H9 (cell line): Measurements from ENCODE around the gene MAPKAP1. TPM values are rescaled to one million over a fixed set of nuclear protein-coding genes. Genes with fewer than 3 reads are reported as not detected.

Experiments
- DNase-seq: peaks from one replicate; pipeline ENCODE4 v3.0.0-alpha.2; 2017
- H2AFZ ChIP-seq: one replicate; pipeline ENCODE4 v1.6.1; 2013; ENCODE audit warnings: mild to moderate bottlenecking, low read length, control low read depth, moderate library complexity
- H2AK5ac ChIP-seq: 2 replicates; pipeline ENCODE4 v1.6.1; 2013; ENCODE audit warnings: low read length, control low read depth, mixed read lengths; ENCODE audit not compliant: insufficient read length
- H2BK120ac ChIP-seq: one replicate; pipeline ENCODE4 v1.6.1; 2013; ENCODE audit warnings: low read depth, mild to moderate bottlenecking, low read length, control low read depth, inconsistent platforms; ENCODE audit not compliant: poor library complexity, severe bottlenecking
- H2BK12ac ChIP-seq: 2 replicates; pipeline ENCODE4 v1.6.1; 2013; ENCODE audit warnings: low read length, control low read depth, mixed read lengths, low read depth; ENCODE audit not compliant: insufficient read length
- H2BK15ac ChIP-seq: 2 replicates; pipeline ENCODE4 v1.6.1; 2013; ENCODE audit warnings: low read depth, low read length, control low read depth
- H2BK20ac ChIP-seq: one replicate; pipeline ENCODE4 v1.6.1; 2013; ENCODE audit warnings: low read depth, mild to moderate bottlenecking, low read length, control low read depth, inconsistent platforms; ENCODE audit not compliant: poor library complexity, severe bottlenecking
- H2BK5ac ChIP-seq: 2 replicates; pipeline ENCODE4 v1.6.1; 2013; ENCODE audit warnings: low read length, control low read depth, mixed read lengths; ENCODE audit not compliant: insufficient read length
- H3K14ac ChIP-seq: 2 replicates; pipeline ENCODE4 v1.6.1; 2013; ENCODE audit warnings: low read length, control low read depth; ENCODE audit not compliant: insufficient read depth
- H3K18ac ChIP-seq: 2 replicates; pipeline ENCODE4 v1.6.1; 2013; ENCODE audit warnings: low read depth, mild to moderate bottlenecking, mixed read lengths, low read length, control low read depth; ENCODE audit not compliant: insufficient read length
- H3K23ac ChIP-seq: 2 replicates; pipeline ENCODE4 v1.6.1; 2013; ENCODE audit warnings: low read length, control low read depth, mixed read lengths, low read depth; ENCODE audit not compliant: insufficient read length
- H3K23me2 ChIP-seq: 2 replicates; pipeline ENCODE4 v1.6.1; 2013; ENCODE audit warnings: low read depth, mild to moderate bottlenecking, mixed read lengths, low read length, control low read depth; ENCODE audit not compliant: insufficient read length, poor library complexity, severe bottlenecking
- H3K27ac ChIP-seq: 2 replicates; pipeline ENCODE4 v1.5.1; 2013; ENCODE audit warnings: low read length, control low read depth, mixed read lengths, low read depth; ENCODE audit not compliant: insufficient read length
- H3K27me3 ChIP-seq: 2 replicates; pipeline ENCODE4 v1.6.1; 2013; ENCODE audit warnings: low read length, control low read depth, inconsistent platforms; ENCODE audit not compliant: insufficient read depth
- H3K4ac ChIP-seq: 2 replicates; pipeline ENCODE4 v1.6.1; 2013; ENCODE audit warnings: low read depth, mild to moderate bottlenecking, control low read depth, inconsistent platforms, low read length, moderate library complexity
- H3K4me1 ChIP-seq: 2 replicates; pipeline ENCODE4 v1.6.1; 2013; ENCODE audit warnings: low read length, control low read depth, inconsistent platforms; ENCODE audit not compliant: insufficient read depth
- H3K4me2 ChIP-seq: 2 replicates; pipeline ENCODE4 v1.6.1; 2013; ENCODE audit warnings: low read length, control low read depth, mixed read lengths; ENCODE audit not compliant: insufficient read length, insufficient read depth
- H3K56ac ChIP-seq: 2 replicates; pipeline ENCODE4 v1.6.1; 2013; ENCODE audit warnings: low read depth, mild to moderate bottlenecking, mixed read lengths, low read length, control low read depth; ENCODE audit not compliant: insufficient read length
- H3K79me1 ChIP-seq: 2 replicates; pipeline ENCODE4 v1.6.1; 2013; ENCODE audit warnings: low read depth, mild to moderate bottlenecking, moderate library complexity, low read length, control low read depth, inconsistent platforms; ENCODE audit not compliant: insufficient read depth, poor library complexity, severe bottlenecking
- H3K79me2 ChIP-seq: 2 replicates; pipeline ENCODE4 v1.6.1; 2013; ENCODE audit warnings: low read length, control low read depth, inconsistent platforms; ENCODE audit not compliant: insufficient read depth
- H3K9ac ChIP-seq: 2 replicates; pipeline ENCODE4 v1.6.1; 2013; ENCODE audit warnings: low read length, control low read depth, mixed read lengths; ENCODE audit not compliant: insufficient read length; ENCODE audit errors: extremely low read depth
- H3K9me3 ChIP-seq: one replicate; pipeline ENCODE4 v1.6.1; 2013; ENCODE audit warnings: low read depth, low read length, inconsistent platforms; ENCODE audit not compliant: control insufficient read depth
- H3T11ph ChIP-seq: one replicate; pipeline ENCODE4 v1.6.1; 2013; ENCODE audit warnings: mild to moderate bottlenecking, low read length, control low read depth, inconsistent platforms
- H4K20me1 ChIP-seq: one replicate; pipeline ENCODE4 v1.6.1; 2013; ENCODE audit not compliant: control insufficient read depth, insufficient read length, insufficient read depth
- H4K5ac ChIP-seq: 2 replicates; pipeline ENCODE4 v1.6.1; 2013; ENCODE audit warnings: low read depth, mild to moderate bottlenecking, mixed read lengths, low read length, control low read depth; ENCODE audit not compliant: insufficient read length
- H4K8ac ChIP-seq: replicated peaks from 2 replicates; pipeline ENCODE4 v1.6.1; 2013; ENCODE audit warnings: low read length, control low read depth, mixed read lengths, low read depth; ENCODE audit not compliant: insufficient read length
- H4K91ac ChIP-seq: 2 replicates; pipeline ENCODE4 v1.6.1; 2013; ENCODE audit warnings: low read depth, mild to moderate bottlenecking, moderate library complexity, mixed read lengths, low read length, control low read depth; ENCODE audit not compliant: insufficient read length
- H3K27ac Mint-ChIP-seq, 3 experiments: 2 replicates in 2 of 3; 3 replicates in 1 of 3; pipeline ENCODE4 v1.8.0; 2020 to 2021; ENCODE audit warnings: mixed read lengths in 3 of 3, mild to moderate bottlenecking in 1 of 3, moderate library complexity in 1 of 3
- H3K27me3 Mint-ChIP-seq: 2 replicates; pipeline ENCODE4 v1.8.0; 2021; ENCODE audit warnings: low read depth, mild to moderate bottlenecking, moderate library complexity, mixed read lengths
- H3K36me3 Mint-ChIP-seq, 3 experiments: 2 replicates in 2 of 3; 3 replicates in 1 of 3; pipeline ENCODE4 v1.8.0; 2020 to 2021; ENCODE audit warnings: low read depth in 3 of 3, mixed read lengths in 3 of 3; ENCODE audit not compliant: insufficient read depth in 1 of 3
- H3K4me1 Mint-ChIP-seq, 2 experiments: 2 replicates each; pipeline ENCODE4 v1.8.0; 2020; ENCODE audit warnings: mixed read lengths in 2 of 2
- H3K4me3 Mint-ChIP-seq, 2 experiments: 2 replicates in 1 of 2; 3 replicates in 1 of 2; pipeline ENCODE4 v1.8.0; 2020 to 2021; ENCODE audit warnings: mild to moderate bottlenecking in 2 of 2, mixed read lengths in 2 of 2, moderate library complexity in 1 of 2
- H3K9me3 Mint-ChIP-seq, 2 experiments: 2 replicates in 1 of 2; 3 replicates in 1 of 2; pipeline ENCODE4 v1.8.0; 2020; ENCODE audit warnings: mild to moderate bottlenecking in 2 of 2, mixed read lengths in 2 of 2, moderate library complexity in 1 of 2
- CTCF ChIP-seq: fragments of 200-600 bp; sonication (generic); conservative IDR thresholded peaks from 3 replicates; pipeline ENCODE4 v1.8.0; 2021; ENCODE audit warnings: antibody characterized with exemption, mild to moderate bottlenecking
- whole genome bisulfite sequencing: extraction: QIAGEN DNeasy Blood & Tissue Kit; methylation state at CpG from one replicate; pipeline ENCODE4 v1.1.7; 2013; ENCODE audit warnings: missing lambda C conversion rate, low lambda C conversion rate, mixed read lengths; ENCODE audit not compliant: insufficient read length; ENCODE audit errors: extremely low coverage; 5-methylcytosine and 5-hydroxymethylcytosine counted together
- total RNA-seq: library from RNA; stranded (reverse); gene quantifications from 2 replicates; pipeline ENCODE4 v1.2.1, GENCODE V29; 2021

MAPKAP1 gene
- total RNA-seq, 1 experiment from 2014 or later: 97.0 TPM

- H3K9ac ChIP-seq: no peak overlapping the region
- no CpG with 5 or more reads among the region's 12 CpGs for WGBS
- no peak overlapping the region for H3K23ac ChIP-seq
- H2BK20ac ChIP-seq: no peak overlapping the region
- no peaks in the 10 kb centered on the region for H3K4me1 ChIP-seq
- H3K79me2 ChIP-seq: no peaks in the 10 kb centered on the region
- no peak for DNase-seq
- no peaks in the 10 kb centered on the region for H3K27me3 ChIP-seq
- no peak overlapping the region for H2AFZ ChIP-seq
- no peak overlapping the region for H3K4ac ChIP-seq
- H2BK12ac ChIP-seq: no peak overlapping the region
- H2AK5ac ChIP-seq: no peak overlapping the region
- H3K56ac ChIP-seq: no peak overlapping the region
- H4K91ac ChIP-seq: no peak overlapping the region
- H3K18ac ChIP-seq: no peak overlapping the region
- H4K20me1 ChIP-seq: no peaks in the 10 kb centered on the region
- H3K4me1 Mint-ChIP-seq: peaks cover 4 to 11% of the 10 kb centered on the region in 2 experiments
- H3K36me3 Mint-ChIP-seq: peaks cover 14 to 16% (median 15%) of the 10 kb centered on the region in 3 experiments
- H3K4me3 Mint-ChIP-seq: no peak overlapping the region
- H4K8ac ChIP-seq: no peak overlapping the region
- no peaks in the 10 kb centered on the region for H3K9me3 ChIP-seq
- H4K5ac ChIP-seq: no peak overlapping the region
- no peak overlapping the region for H3T11ph ChIP-seq
- no peak overlapping the region for H3K4me2 ChIP-seq
- no peaks in the 10 kb centered on the region for H3K27me3 Mint-ChIP-seq
- H2BK5ac ChIP-seq: no peak overlapping the region
- H3K23me2 ChIP-seq: no peaks in the 10 kb centered on the region
- H2BK15ac ChIP-seq: no peak overlapping the region
- H3K27ac Mint-ChIP-seq: no peak overlapping the region
- TF ChIP-seq CTCF: no peak
- H3K27ac ChIP-seq: no peak overlapping the region
- H3K79me1 ChIP-seq: peaks cover 2% of the 10 kb centered on the region
- H2BK120ac ChIP-seq: no peak overlapping the region
- H3K14ac ChIP-seq: no peak overlapping the region
- peaks cover 7% of the 10 kb centered on the region in 2 experiments; a peak in 4 of 5 replicates for H3K9me3 Mint-ChIP-seq
Observed at GRCh38 chr9:125464591-125465385, 242.2 kb downstream of the MAPKAP1 start.
